OCI-LY1 (cell line): ENCODE measurements around the gene NFAT5.
"Not testable (repeated sequence)": the region's sequence is repeated elsewhere in the genome, so short reads cannot be mapped to it uniquely, and the experiment has no call there.

ENCODE experiments used
- H2AFZ ChIP-seq: fragments of 200-600 bp; sonication (generic), shearing (Covaris generic); 2 replicates; pipeline ENCODE4 v1.6.0; 2014; ENCODE audit warnings: antibody characterized with exemption, mild to moderate bottlenecking, low read length
- H3F3A ChIP-seq: fragments of 200-600 bp; sonication (generic), shearing (Covaris generic); 2 replicates; pipeline ENCODE4 v1.6.0; 2014; ENCODE audit warnings: mild to moderate bottlenecking, antibody characterized with exemption, low read length, moderate library complexity; ENCODE audit not compliant: insufficient read depth
- H3K27ac ChIP-seq: fragments of 200-600 bp; sonication (generic); 2 replicates; pipeline ENCODE4 v1.5.1; 2014; ENCODE audit warnings: low read length, mixed run types, mild to moderate bottlenecking, low read depth; ENCODE audit not compliant: poor library complexity, severe bottlenecking
- H3K27me3 ChIP-seq: fragments of 200-600 bp; sonication (generic); 2 replicates; pipeline ENCODE4 v1.6.0; 2014; ENCODE audit warnings: antibody characterized with exemption, mild to moderate bottlenecking, low read length, moderate library complexity; ENCODE audit not compliant: insufficient read depth
- H3K36me3 ChIP-seq: fragments of 200-600 bp; sonication (generic); 2 replicates; pipeline ENCODE4 v1.6.1; 2014; ENCODE audit warnings: mild to moderate bottlenecking, antibody characterized with exemption, low read length, moderate library complexity, mixed read lengths; ENCODE audit not compliant: insufficient read depth
- H3K4me1 ChIP-seq: fragments of 200-600 bp; sonication (generic); 2 replicates; pipeline ENCODE4 v1.5.1; 2014; ENCODE audit warnings: mild to moderate bottlenecking, low read length, moderate library complexity; ENCODE audit not compliant: insufficient read depth, severe bottlenecking
- H3K4me2 ChIP-seq: fragments of 200-600 bp; sonication (generic), shearing (Covaris generic); 2 replicates; pipeline ENCODE4 v1.6.1; 2014; ENCODE audit warnings: low read length
- H3K4me3 ChIP-seq: fragments of 200-600 bp; sonication (generic); 2 replicates; pipeline ENCODE4 v1.5.1; 2014; ENCODE audit warnings: low read length, low read depth, mild to moderate bottlenecking, mixed read lengths; ENCODE audit not compliant: poor library complexity, severe bottlenecking
- H3K79me2 ChIP-seq: fragments of 200-600 bp; shearing (Covaris generic); 2 replicates; pipeline ENCODE4 v1.6.1; 2016; ENCODE audit warnings: mixed run types, low read length, mixed read lengths; ENCODE audit not compliant: insufficient read depth
- H3K9ac ChIP-seq: fragments of 200-600 bp; sonication (generic), shearing (Covaris generic); 2 replicates; pipeline ENCODE4 v1.6.1; 2014; ENCODE audit warnings: mild to moderate bottlenecking, low read length, mixed read lengths
- H3K9me2 ChIP-seq: fragments of 200-600 bp; sonication (generic), shearing (Covaris generic); 2 replicates; pipeline ENCODE4 v1.6.1; 2014; ENCODE audit warnings: low read depth, mild to moderate bottlenecking, low read length, mixed read lengths
- H3K9me3 ChIP-seq: fragments of 200-600 bp; shearing (Covaris generic); 2 replicates; pipeline ENCODE4 v1.6.1; 2014; ENCODE audit warnings: low read length, mixed read lengths
- H4K20me1 ChIP-seq: fragments of 200-600 bp; sonication (generic), shearing (Covaris generic); 2 replicates; pipeline ENCODE4 v1.6.0; 2016; ENCODE audit warnings: mild to moderate bottlenecking, low read length; ENCODE audit not compliant: insufficient read depth
- EZH2 ChIP-seq: fragments of 200-600 bp; sonication (generic), shearing (Covaris generic); IDR thresholded peaks from 2 replicates; pipeline ENCODE4 v1.8.0; 2017; ENCODE audit warnings: borderline replicate concordance, mixed run types, mild to moderate bottlenecking, antibody characterized with exemption, low read length, moderate library complexity, mixed read lengths
- TF ChIP-seq, protein P1 (sequence below): fragments of 200-600 bp; sonication (generic), shearing (Covaris generic); IDR thresholded peaks from 2 replicates; pipeline ENCODE4 v1.5.1; 2017; ENCODE audit warnings: mild to moderate bottlenecking, antibody characterized with exemption, low read length, moderate library complexity, mixed read lengths

Gene NFAT5

DNA sequence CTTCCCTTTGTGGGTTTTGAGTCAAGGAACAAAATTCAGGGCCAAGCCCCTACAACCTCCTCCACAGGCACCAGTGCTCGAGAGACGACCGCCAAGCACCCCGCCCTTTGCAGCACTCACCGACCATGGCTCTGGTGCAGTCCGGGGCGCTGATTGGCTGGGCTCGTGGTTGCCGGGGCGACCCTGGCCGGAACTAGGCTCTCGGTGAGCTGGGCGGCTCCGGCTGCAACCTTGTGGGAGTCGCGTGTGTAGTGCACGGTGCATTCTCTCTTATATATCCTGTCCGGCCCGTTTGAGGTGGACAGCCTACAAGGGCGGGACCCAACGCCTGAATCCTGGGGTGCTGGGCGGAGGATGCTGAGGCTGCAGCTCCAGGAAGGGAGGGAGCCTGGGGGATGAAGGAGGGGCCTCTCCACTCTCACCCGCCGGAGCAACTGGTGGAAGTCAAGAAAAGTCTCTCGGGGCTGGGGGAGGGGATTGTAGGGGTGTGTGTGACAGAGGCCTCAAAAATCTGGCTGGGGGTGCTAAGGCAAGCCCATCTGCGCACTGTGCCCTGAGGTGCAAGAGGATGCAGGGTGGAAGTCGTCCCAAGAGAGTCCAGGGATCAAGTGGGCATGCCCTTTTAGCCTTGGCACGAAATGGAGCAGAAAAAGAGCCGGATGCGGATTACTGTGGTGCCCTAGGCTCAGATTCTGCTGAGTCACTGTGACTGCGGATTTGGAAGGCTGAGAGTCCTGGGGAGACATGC is 160.7 kb downstream of the NFAT5 start, which contains the start of gene NQO1:
NQO1 (minus strand) TSS at position 248 of the 748 bp plus-strand sequence; CDS start at position 127, 121 bp downstream.
- H3K9me2 ChIP-seq: no peaks in the 10 kb centered on the region
- no peaks in the 10 kb centered on the region for H3K79me2 ChIP-seq
- peak within 1 kb of the TSS; percentile 78 for H3K9ac ChIP-seq
- no peaks in the 10 kb centered on the region for H4K20me1 ChIP-seq
- peaks cover 26% of the 10 kb centered on the region for H3K4me1 ChIP-seq
- no peaks in the 10 kb centered on the region for H3K9me3 ChIP-seq
- peak within 1 kb of the TSS; percentile 74 for H3K27ac ChIP-seq
- no peaks in the 10 kb centered on the region for H3K36me3 ChIP-seq
- TF ChIP-seq EZH2: no peak
- TF ChIP-seq, protein P1, sequence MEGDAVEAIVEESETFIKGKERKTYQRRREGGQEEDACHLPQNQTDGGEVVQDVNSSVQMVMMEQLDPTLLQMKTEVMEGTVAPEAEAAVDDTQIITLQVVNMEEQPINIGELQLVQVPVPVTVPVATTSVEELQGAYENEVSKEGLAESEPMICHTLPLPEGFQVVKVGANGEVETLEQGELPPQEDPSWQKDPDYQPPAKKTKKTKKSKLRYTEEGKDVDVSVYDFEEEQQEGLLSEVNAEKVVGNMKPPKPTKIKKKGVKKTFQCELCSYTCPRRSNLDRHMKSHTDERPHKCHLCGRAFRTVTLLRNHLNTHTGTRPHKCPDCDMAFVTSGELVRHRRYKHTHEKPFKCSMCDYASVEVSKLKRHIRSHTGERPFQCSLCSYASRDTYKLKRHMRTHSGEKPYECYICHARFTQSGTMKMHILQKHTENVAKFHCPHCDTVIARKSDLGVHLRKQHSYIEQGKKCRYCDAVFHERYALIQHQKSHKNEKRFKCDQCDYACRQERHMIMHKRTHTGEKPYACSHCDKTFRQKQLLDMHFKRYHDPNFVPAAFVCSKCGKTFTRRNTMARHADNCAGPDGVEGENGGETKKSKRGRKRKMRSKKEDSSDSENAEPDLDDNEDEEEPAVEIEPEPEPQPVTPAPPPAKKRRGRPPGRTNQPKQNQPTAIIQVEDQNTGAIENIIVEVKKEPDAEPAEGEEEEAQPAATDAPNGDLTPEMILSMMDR: no peak
- H3K4me2 ChIP-seq: peak within 1 kb of the TSS; percentile 80
- no peaks in the 10 kb centered on the region for H3F3A ChIP-seq
- H2AFZ ChIP-seq: peak within 1 kb of the TSS; percentile 25; the same call in 1 of the 2 replicates
- no peaks in the 10 kb centered on the region for H3K27me3 ChIP-seq
- H3K4me3 ChIP-seq: peak within 1 kb of the TSS; percentile 65

- H3K9me2 ChIP-seq: no peaks in the 10 kb centered on the region
- no peaks in the 10 kb centered on the region for H3K9me3 ChIP-seq
- H3K27ac ChIP-seq: no peak overlapping the region
- no peak overlapping the region for H3K4me3 ChIP-seq
- H4K20me1 ChIP-seq: no peaks in the 10 kb centered on the region
- no peaks in the 10 kb centered on the region for H3F3A ChIP-seq
- H3K4me1 ChIP-seq: peaks cover 26% of the 10 kb centered on the region
- H3K4me2 ChIP-seq: no peak overlapping the region
- H3K79me2 ChIP-seq: no peaks in the 10 kb centered on the region
- no peak overlapping the region for H3K9ac ChIP-seq
- no peak for TF ChIP-seq EZH2
- TF ChIP-seq, protein P1: no peak
- H3K27me3 ChIP-seq: no peaks in the 10 kb centered on the region
- H3K36me3 ChIP-seq: no peaks in the 10 kb centered on the region
- no peak overlapping the region for H2AFZ ChIP-seq
Measured at GRCh38 chr16:69727916-69728270, 162.1 kb downstream of the NFAT5 start.

GRCh38 chr16:69729030-69729429 is 163.3 kb downstream of the NFAT5 start:
- not testable (repeated sequence) for H3K4me3 ChIP-seq, H3K9me2 ChIP-seq, H3K27ac ChIP-seq, H2AFZ ChIP-seq, H3K9me3 ChIP-seq, H3K4me2 ChIP-seq, H3K36me3 ChIP-seq, H3K27me3 ChIP-seq, H3K79me2 ChIP-seq, H4K20me1 ChIP-seq, H3K9ac ChIP-seq, H3F3A ChIP-seq
- H3K4me1 ChIP-seq: peaks cover 26% of the 10 kb centered on the region

GRCh38 chr16:69731280-69731679 is 165.5 kb downstream of the NFAT5 start:
- not testable (repeated sequence) for H3K9ac ChIP-seq, H3K27me3 ChIP-seq, H3K27ac ChIP-seq, H3K4me2 ChIP-seq, H3F3A ChIP-seq, H3K36me3 ChIP-seq, H4K20me1 ChIP-seq, H3K79me2 ChIP-seq, H3K4me3 ChIP-seq, H3K9me2 ChIP-seq, H3K9me3 ChIP-seq, H2AFZ ChIP-seq
- peaks cover 12% of the 10 kb centered on the region for H3K4me1 ChIP-seq
